T-helper 9 cell (primary cell): ENCODE data around the gene FSCB.
"Not testable (repeated sequence)": the region's sequence is repeated elsewhere in the genome, so short reads cannot be mapped to it uniquely, and the experiment has no call there.

ENCODE experiments used
- DNase-seq: peaks from one replicate; pipeline ENCODE4 v3.0.0-alpha.2; 2020
- total RNA-seq, 2 donors: gene quantifications; one replicate each; lab custom pipeline; 2026; lab: John Stamatoyannopoulos, UW

Gene FSCB
- 0 reads per million in 2 donors for total RNA-seq

GRCh38 chr14:44507183-44507582, at the start of gene FSCB:
Gene FSCB (minus strand): TSS chr14:44507283. CDS start chr14:44506987, 296 bp downstream.
- DNase-seq: no peak

GRCh38 chr14:44531658-44532057, 24.6 kb upstream of the FSCB start:
- no peak for DNase-seq

- no peak for DNase-seq
Measured at GRCh38 chr14:44530475-44530874, 23.4 kb upstream of the FSCB start.

GRCh38 chr14:44529026-44529425, 21.9 kb upstream of the FSCB start:
- DNase-seq: no peak

- no peak for DNase-seq
Measured at GRCh38 chr14:44528180-44528579, 21.1 kb upstream of the FSCB start.

GRCh38 chr14:44525237-44525636, 18.2 kb upstream of the FSCB start:
- DNase-seq: no peak

- not testable (repeated sequence) for DNase-seq
Measured at GRCh38 chr14:44515668-44516067, 8.6 kb upstream of the FSCB start.

- DNase-seq: no peak
Measured at GRCh38 chr14:44508834-44509233, 1.8 kb upstream of the FSCB start.

- no peak for DNase-seq
Measured at GRCh38 chr14:44505588-44505987, 1.5 kb downstream of the FSCB start.

- DNase-seq: no peak
Measured at GRCh38 chr14:44497148-44497547, 9.9 kb downstream of the FSCB start.

- DNase-seq: no peak
Measured at GRCh38 chr14:44494137-44494536, 12.9 kb downstream of the FSCB start.

- no peak for DNase-seq
Measured at GRCh38 chr14:44490966-44491365, 16.1 kb downstream of the FSCB start.

GRCh38 chr14:44477953-44478352, 29.1 kb downstream of the FSCB start:
- no peak for DNase-seq

GRCh38 chr14:44468771-44469170, 38.3 kb downstream of the FSCB start:
- DNase-seq: no peak

GRCh38 chr14:44463356-44464004, 43.6 kb downstream of the FSCB start:
- DNase-seq: no peak

- no peak for DNase-seq
Measured at GRCh38 chr14:44462381-44462780, 44.7 kb downstream of the FSCB start.

- DNase-seq: no peak
Measured at GRCh38 chr14:44461811-44462210, 45.3 kb downstream of the FSCB start.
